H9 (cell line): ENCODE measurements around the gene COMP. TPM values are rescaled to one million over a fixed set of nuclear protein-coding genes. Genes with fewer than 3 reads are reported as not detected.

ENCODE experiments used
- DNase-seq: peaks from one replicate; pipeline ENCODE4 v3.0.0-alpha.2; 2017
- H2AFZ ChIP-seq: one replicate; pipeline ENCODE4 v1.6.1; 2013; ENCODE audit warnings: mild to moderate bottlenecking, low read length, control low read depth, moderate library complexity
- H2AK5ac ChIP-seq: 2 replicates; pipeline ENCODE4 v1.6.1; 2013; ENCODE audit warnings: low read length, control low read depth, mixed read lengths; ENCODE audit not compliant: insufficient read length
- H2BK120ac ChIP-seq: one replicate; pipeline ENCODE4 v1.6.1; 2013; ENCODE audit warnings: low read depth, mild to moderate bottlenecking, low read length, control low read depth, inconsistent platforms; ENCODE audit not compliant: poor library complexity, severe bottlenecking
- H2BK12ac ChIP-seq: 2 replicates; pipeline ENCODE4 v1.6.1; 2013; ENCODE audit warnings: low read length, control low read depth, mixed read lengths, low read depth; ENCODE audit not compliant: insufficient read length
- H2BK15ac ChIP-seq: 2 replicates; pipeline ENCODE4 v1.6.1; 2013; ENCODE audit warnings: low read depth, low read length, control low read depth
- H2BK20ac ChIP-seq: one replicate; pipeline ENCODE4 v1.6.1; 2013; ENCODE audit warnings: low read depth, mild to moderate bottlenecking, low read length, control low read depth, inconsistent platforms; ENCODE audit not compliant: poor library complexity, severe bottlenecking
- H2BK5ac ChIP-seq: 2 replicates; pipeline ENCODE4 v1.6.1; 2013; ENCODE audit warnings: low read length, control low read depth, mixed read lengths; ENCODE audit not compliant: insufficient read length
- H3K14ac ChIP-seq: 2 replicates; pipeline ENCODE4 v1.6.1; 2013; ENCODE audit warnings: low read length, control low read depth; ENCODE audit not compliant: insufficient read depth
- H3K18ac ChIP-seq: 2 replicates; pipeline ENCODE4 v1.6.1; 2013; ENCODE audit warnings: low read depth, mild to moderate bottlenecking, mixed read lengths, low read length, control low read depth; ENCODE audit not compliant: insufficient read length
- H3K23ac ChIP-seq: 2 replicates; pipeline ENCODE4 v1.6.1; 2013; ENCODE audit warnings: low read length, control low read depth, mixed read lengths, low read depth; ENCODE audit not compliant: insufficient read length
- H3K23me2 ChIP-seq: 2 replicates; pipeline ENCODE4 v1.6.1; 2013; ENCODE audit warnings: low read depth, mild to moderate bottlenecking, mixed read lengths, low read length, control low read depth; ENCODE audit not compliant: insufficient read length, poor library complexity, severe bottlenecking
- H3K27ac ChIP-seq: 2 replicates; pipeline ENCODE4 v1.5.1; 2013; ENCODE audit warnings: low read length, control low read depth, mixed read lengths, low read depth; ENCODE audit not compliant: insufficient read length
- H3K27me3 ChIP-seq: 2 replicates; pipeline ENCODE4 v1.6.1; 2013; ENCODE audit warnings: low read length, control low read depth, inconsistent platforms; ENCODE audit not compliant: insufficient read depth
- H3K4ac ChIP-seq: 2 replicates; pipeline ENCODE4 v1.6.1; 2013; ENCODE audit warnings: low read depth, mild to moderate bottlenecking, control low read depth, inconsistent platforms, low read length, moderate library complexity
- H3K4me1 ChIP-seq: 2 replicates; pipeline ENCODE4 v1.6.1; 2013; ENCODE audit warnings: low read length, control low read depth, inconsistent platforms; ENCODE audit not compliant: insufficient read depth
- H3K4me2 ChIP-seq: 2 replicates; pipeline ENCODE4 v1.6.1; 2013; ENCODE audit warnings: low read length, control low read depth, mixed read lengths; ENCODE audit not compliant: insufficient read length, insufficient read depth
- H3K56ac ChIP-seq: 2 replicates; pipeline ENCODE4 v1.6.1; 2013; ENCODE audit warnings: low read depth, mild to moderate bottlenecking, mixed read lengths, low read length, control low read depth; ENCODE audit not compliant: insufficient read length
- H3K79me1 ChIP-seq: 2 replicates; pipeline ENCODE4 v1.6.1; 2013; ENCODE audit warnings: low read depth, mild to moderate bottlenecking, moderate library complexity, low read length, control low read depth, inconsistent platforms; ENCODE audit not compliant: insufficient read depth, poor library complexity, severe bottlenecking
- H3K79me2 ChIP-seq: 2 replicates; pipeline ENCODE4 v1.6.1; 2013; ENCODE audit warnings: low read length, control low read depth, inconsistent platforms; ENCODE audit not compliant: insufficient read depth
- H3K9ac ChIP-seq: 2 replicates; pipeline ENCODE4 v1.6.1; 2013; ENCODE audit warnings: low read length, control low read depth, mixed read lengths; ENCODE audit not compliant: insufficient read length; ENCODE audit errors: extremely low read depth
- H3K9me3 ChIP-seq: one replicate; pipeline ENCODE4 v1.6.1; 2013; ENCODE audit warnings: low read depth, low read length, inconsistent platforms; ENCODE audit not compliant: control insufficient read depth
- H3T11ph ChIP-seq: one replicate; pipeline ENCODE4 v1.6.1; 2013; ENCODE audit warnings: mild to moderate bottlenecking, low read length, control low read depth, inconsistent platforms
- H4K20me1 ChIP-seq: one replicate; pipeline ENCODE4 v1.6.1; 2013; ENCODE audit not compliant: control insufficient read depth, insufficient read length, insufficient read depth
- H4K5ac ChIP-seq: 2 replicates; pipeline ENCODE4 v1.6.1; 2013; ENCODE audit warnings: low read depth, mild to moderate bottlenecking, mixed read lengths, low read length, control low read depth; ENCODE audit not compliant: insufficient read length
- H4K8ac ChIP-seq: replicated peaks from 2 replicates; pipeline ENCODE4 v1.6.1; 2013; ENCODE audit warnings: low read length, control low read depth, mixed read lengths, low read depth; ENCODE audit not compliant: insufficient read length
- H4K91ac ChIP-seq: 2 replicates; pipeline ENCODE4 v1.6.1; 2013; ENCODE audit warnings: low read depth, mild to moderate bottlenecking, moderate library complexity, mixed read lengths, low read length, control low read depth; ENCODE audit not compliant: insufficient read length
- H3K27ac Mint-ChIP-seq, 3 experiments: 2 replicates in 2 of 3; 3 replicates in 1 of 3; pipeline ENCODE4 v1.8.0; 2020 to 2021; ENCODE audit warnings: mixed read lengths in 3 of 3, mild to moderate bottlenecking in 1 of 3, moderate library complexity in 1 of 3
- H3K27me3 Mint-ChIP-seq: 2 replicates; pipeline ENCODE4 v1.8.0; 2021; ENCODE audit warnings: low read depth, mild to moderate bottlenecking, moderate library complexity, mixed read lengths
- H3K36me3 Mint-ChIP-seq, 3 experiments: 2 replicates in 2 of 3; 3 replicates in 1 of 3; pipeline ENCODE4 v1.8.0; 2020 to 2021; ENCODE audit warnings: low read depth in 3 of 3, mixed read lengths in 3 of 3; ENCODE audit not compliant: insufficient read depth in 1 of 3
- H3K4me1 Mint-ChIP-seq, 2 experiments: 2 replicates each; pipeline ENCODE4 v1.8.0; 2020; ENCODE audit warnings: mixed read lengths in 2 of 2
- H3K4me3 Mint-ChIP-seq, 2 experiments: 2 replicates in 1 of 2; 3 replicates in 1 of 2; pipeline ENCODE4 v1.8.0; 2020 to 2021; ENCODE audit warnings: mild to moderate bottlenecking in 2 of 2, mixed read lengths in 2 of 2, moderate library complexity in 1 of 2
- H3K9me3 Mint-ChIP-seq, 2 experiments: 2 replicates in 1 of 2; 3 replicates in 1 of 2; pipeline ENCODE4 v1.8.0; 2020; ENCODE audit warnings: mild to moderate bottlenecking in 2 of 2, mixed read lengths in 2 of 2, moderate library complexity in 1 of 2
- CTCF ChIP-seq: fragments of 200-600 bp; sonication (generic); conservative IDR thresholded peaks from 3 replicates; pipeline ENCODE4 v1.8.0; 2021; ENCODE audit warnings: antibody characterized with exemption, mild to moderate bottlenecking
- WGBS: extraction: QIAGEN DNeasy Blood & Tissue Kit; methylation state at CpG from one replicate; pipeline ENCODE4 v1.1.7; 2013; ENCODE audit warnings: missing lambda C conversion rate, low lambda C conversion rate, mixed read lengths; ENCODE audit not compliant: insufficient read length; ENCODE audit errors: extremely low coverage; 5-methylcytosine and 5-hydroxymethylcytosine counted together
- total RNA-seq: library from RNA; stranded (reverse); gene quantifications from 2 replicates; pipeline ENCODE4 v1.2.1, GENCODE V29; 2021

Gene COMP
- total RNA-seq, 1 experiment from 2014 or later, result 0.15 TPM

- no peaks in the 10 kb centered on the region for H3K4me1 ChIP-seq
- H2BK12ac ChIP-seq, result no peak overlapping the region
- H3K79me1 ChIP-seq, result no peaks in the 10 kb centered on the region
- Mint-ChIP-seq H3K9me3 (no peaks in the 10 kb centered on the region), H3K27ac (no peak overlapping the region), H3K27me3 (peaks cover 87% of the 10 kb centered on the region), H3K4me3 (no peak overlapping the region), H3K4me1 (peaks cover 7 to 9% of the 10 kb centered on the region in 2 experiments; a peak in 3 of 4 replicates), H3K36me3 (peaks cover 0 to 2% (median 0%) of the 10 kb centered on the region in 3 experiments; a peak in 1 of 7 replicates)
- H3K4ac ChIP-seq, result no peak overlapping the region
- no peak overlapping the region for H4K8ac ChIP-seq
- H3K9me3 ChIP-seq, result no peaks in the 10 kb centered on the region
- no peak overlapping the region for H3K18ac ChIP-seq
- H2BK15ac ChIP-seq, result no peak overlapping the region
- DNase-seq, result no peak
- no peak overlapping the region for H3K14ac ChIP-seq
- H2BK20ac ChIP-seq, result no peak overlapping the region
- no peak for TF ChIP-seq CTCF
- no peak overlapping the region for H2BK120ac ChIP-seq
- H3K23me2 ChIP-seq, result no peaks in the 10 kb centered on the region
- H2AFZ ChIP-seq, result no peak overlapping the region
- H4K5ac ChIP-seq, result no peak overlapping the region
- peaks cover 2% of the 10 kb centered on the region for H4K20me1 ChIP-seq
- no peak overlapping the region for H3K23ac ChIP-seq
- no peak overlapping the region for H3K9ac ChIP-seq
- H2BK5ac ChIP-seq, result no peak overlapping the region
- H3K27ac ChIP-seq, result no peak overlapping the region
- no CpG with 5 or more reads among the region's 4 CpGs for WGBS
- no peak overlapping the region for H3K56ac ChIP-seq
- no peaks in the 10 kb centered on the region for H3K79me2 ChIP-seq
- H3K4me2 ChIP-seq, result no peak overlapping the region
- H3T11ph ChIP-seq, result no peak overlapping the region
- no peak overlapping the region for H2AK5ac ChIP-seq
- H3K27me3 ChIP-seq, result peaks cover 21% of the 10 kb centered on the region; the same call in 1 of the 2 replicates
- H4K91ac ChIP-seq, result no peak overlapping the region
These were observed 26.5 kb downstream of the COMP start for GRCh38 chr19:18764591-18765051.
